NCI-H1930 (cell line): Measurements from ENCODE around the gene ASCC1.

ENCODE experiments used
- DNase-seq, 2 experiments: peaks; one replicate each; lab custom pipeline; 2025; lab: John Stamatoyannopoulos, UW

Gene ASCC1

DNA sequence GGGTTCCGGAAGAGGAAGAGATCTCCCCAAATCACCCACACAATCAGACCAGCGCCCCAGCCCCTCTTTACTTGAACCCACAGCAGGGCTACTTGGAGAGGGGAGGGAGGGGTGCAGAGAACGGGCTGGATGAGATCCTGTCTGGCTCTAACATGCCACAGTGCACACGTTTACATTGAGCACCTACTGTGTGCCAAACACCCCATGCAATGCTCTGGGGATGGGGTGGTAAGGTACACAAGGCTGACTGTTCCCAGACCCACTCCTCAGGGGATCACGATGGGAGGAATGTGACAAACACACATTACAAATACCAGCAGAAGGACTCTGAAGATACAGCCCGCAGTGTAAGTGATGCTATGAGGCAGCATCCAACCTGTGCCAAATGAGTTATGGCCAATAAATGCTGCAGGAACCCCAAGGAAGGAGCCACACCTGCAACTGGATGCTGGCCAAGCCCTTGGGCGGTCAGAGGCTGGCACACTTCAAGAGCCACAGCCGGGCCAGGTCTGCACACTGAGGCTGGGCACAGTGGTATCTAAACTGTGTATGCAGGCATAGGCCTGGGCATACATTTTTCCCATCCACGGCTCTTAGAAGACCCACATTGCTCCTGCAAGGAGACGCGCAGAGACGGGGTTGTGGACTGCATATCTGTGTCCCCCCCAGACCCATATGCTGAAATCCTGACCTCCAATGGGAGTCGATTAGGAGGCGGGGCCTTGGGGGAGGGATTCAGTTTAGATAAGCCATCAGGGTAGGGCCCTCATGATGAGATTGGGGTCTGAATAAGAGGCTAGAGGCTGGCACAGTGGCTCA lies 134.1 kb downstream of the ASCC1 start:
- DNase-seq = no peak

DNA sequence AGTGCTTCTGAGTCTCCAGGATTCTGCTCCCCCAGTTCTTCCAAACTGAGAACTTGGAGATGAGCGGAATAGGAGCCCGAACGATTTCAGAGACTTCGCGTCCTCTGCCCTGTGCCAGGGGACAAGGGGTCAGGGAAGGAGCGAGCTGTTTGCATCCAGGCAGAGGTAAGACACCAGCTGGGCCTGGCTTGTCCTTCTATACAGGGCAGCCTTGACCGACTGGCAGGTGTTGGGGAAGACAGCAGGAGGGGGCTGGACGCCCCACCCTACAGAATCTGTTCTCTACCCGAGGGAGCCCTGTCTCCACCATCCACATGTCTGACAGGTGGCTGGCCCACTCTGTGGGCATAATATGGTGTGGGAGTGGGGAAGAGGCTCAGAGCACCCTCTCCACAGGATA lies 134.9 kb downstream of the ASCC1 start:
- no peak for DNase-seq

DNA sequence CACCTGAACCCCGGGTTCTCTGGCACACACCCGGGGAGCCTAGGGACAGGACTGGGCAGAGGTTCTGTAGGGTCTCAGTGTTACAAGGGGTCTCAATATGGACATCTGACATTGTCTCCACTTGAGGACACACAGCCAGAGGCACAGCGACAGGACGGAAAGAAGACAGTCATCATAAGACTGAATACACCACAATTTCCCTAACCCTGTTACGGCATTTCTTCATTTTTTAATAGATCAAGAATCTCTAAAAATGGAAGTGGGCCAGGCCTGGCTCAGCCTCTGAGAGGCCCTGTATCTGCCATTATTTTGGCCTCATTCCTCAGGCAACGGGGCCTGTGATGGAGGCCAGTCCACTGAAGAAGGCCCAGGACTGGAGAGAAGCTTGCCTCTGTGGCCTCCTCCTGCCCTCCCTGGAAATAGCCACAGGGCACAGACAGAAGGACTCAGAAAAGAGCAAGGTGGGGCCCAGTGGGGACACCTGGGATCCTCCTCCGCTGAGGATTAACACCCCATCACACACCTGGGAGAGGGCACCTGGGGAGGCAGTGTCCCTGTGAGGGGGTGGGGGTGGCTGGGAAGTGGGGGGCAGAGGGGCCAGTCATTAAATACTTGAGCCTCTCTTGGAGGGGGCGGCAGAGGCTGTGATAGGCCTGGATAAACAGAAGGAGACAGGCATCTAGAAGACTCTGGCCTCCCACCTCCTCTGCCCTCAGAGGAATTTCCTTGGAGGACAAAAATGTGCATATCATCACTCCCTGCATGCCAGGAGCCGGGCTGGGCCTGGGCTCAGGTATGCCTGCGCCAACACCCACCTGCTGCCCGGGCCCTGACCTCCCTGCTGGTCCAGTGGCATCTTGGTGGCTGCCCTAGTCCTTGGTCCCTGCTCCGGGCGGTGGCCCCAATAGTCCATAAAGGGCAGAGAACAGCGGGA lies 135.8 kb downstream of the ASCC1 start:
- no peak for DNase-seq

DNA sequence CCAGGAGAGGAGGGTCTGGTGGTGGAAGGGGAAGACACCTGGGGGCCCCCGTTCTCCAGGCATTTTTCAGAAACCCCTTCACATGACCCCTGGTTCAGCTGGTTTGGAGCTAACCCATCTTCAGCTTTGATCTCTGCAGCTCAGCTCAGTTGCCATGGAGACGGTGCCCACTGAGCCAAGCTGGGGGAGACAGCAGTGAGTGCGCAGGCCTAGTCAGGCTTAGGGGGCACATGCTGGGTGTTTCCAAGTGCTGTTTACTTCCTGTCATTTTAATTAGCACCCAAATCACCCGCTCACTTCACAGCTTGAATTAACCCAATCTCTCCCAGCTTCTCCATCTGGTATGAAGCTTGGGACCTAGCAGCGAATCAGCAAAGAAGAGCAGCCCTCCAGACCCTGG lies 136.7 kb downstream of the ASCC1 start:
- DNase-seq = no peak

DNA sequence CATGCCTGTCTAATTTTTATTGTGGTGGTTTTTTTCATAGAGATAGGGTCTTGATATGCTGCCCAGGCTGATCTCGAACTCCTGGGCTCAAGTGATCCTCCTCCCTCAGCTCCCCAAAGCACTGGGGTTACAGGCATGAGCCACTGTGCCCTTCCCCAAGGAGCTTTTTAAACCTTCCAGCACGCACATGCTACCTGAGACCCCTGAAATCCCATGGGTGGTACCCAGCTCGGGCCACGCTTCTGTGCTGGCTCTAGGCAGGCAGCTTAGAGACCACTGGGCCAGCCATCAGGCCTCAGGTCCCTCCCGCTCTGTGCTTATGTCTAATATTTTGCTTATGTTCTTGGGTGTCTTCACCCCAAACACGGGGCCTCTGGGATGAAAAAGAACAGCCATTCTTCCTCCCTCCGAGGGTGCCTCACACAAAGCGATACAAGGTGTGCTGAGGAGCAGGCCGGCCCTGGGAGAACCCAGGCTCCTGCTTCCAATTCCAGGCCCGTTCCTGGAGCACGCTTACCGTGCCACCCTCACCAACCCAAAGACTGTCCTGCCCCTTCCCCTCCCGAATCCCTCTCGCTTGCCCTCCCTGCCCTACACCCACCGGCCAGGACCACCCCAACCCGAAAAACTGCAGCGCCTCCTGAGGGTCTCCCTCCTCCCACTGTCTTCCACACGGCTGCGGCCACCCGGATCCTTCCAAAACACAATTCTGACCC lies 138.6 kb downstream of the ASCC1 start:
- no peak for DNase-seq

DNA sequence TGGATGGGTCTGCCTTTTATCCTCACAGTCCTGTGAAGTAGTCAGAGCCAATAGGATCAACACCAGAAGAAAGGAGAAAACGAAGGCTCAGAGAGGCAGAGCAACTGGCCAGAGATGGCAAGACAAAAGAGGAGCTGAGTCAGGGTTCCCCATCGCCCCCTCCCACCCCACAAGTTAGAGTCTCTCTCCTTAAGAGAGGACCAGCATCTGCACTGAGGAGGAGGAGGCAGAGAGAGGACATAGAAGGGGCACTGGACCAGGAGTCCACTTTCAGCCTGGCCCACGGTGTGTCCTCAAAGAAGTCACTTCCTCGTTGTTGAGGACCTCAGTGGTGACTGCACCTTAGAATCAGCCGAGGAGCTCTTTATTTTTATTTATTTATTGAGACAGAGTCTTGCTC lies 139.3 kb downstream of the ASCC1 start:
- DNase-seq = no peak

DNA sequence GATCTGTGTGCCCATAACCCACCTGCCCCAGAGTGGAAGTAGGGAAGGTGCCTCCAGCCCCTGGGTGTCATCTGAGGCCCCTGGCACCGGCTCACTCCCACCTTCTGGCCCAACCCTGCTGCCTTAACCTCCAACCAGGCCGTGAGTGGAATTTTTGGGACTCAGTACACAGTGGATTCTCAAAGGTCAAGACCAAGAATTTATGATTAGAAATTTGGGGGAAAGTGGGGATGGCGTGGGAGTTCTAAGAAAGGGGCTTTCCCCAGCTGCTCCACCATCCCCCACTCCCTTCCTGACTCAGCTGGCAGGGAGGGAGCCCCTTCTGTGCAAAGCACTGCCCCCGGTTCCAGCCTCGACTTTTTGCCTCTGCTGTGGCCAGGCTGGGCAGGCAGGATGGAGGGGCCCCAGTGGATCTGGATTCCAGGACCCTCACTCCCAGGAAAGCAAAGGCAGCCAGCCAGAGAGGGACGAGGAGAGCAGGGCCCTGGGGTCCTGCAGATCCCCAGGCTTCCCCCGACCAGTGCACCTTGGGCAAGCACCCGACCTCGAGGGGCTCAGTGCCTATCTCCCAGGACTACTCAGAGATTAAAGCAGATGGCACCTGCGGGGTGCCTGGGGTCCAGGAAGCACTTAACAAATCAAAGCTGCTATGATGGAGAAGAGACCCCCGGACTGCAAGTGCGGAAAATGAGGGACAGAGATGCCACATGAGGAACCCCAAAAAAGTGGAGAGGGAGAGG lies 140.5 kb downstream of the ASCC1 start:
- DNase-seq = no peak

DNA sequence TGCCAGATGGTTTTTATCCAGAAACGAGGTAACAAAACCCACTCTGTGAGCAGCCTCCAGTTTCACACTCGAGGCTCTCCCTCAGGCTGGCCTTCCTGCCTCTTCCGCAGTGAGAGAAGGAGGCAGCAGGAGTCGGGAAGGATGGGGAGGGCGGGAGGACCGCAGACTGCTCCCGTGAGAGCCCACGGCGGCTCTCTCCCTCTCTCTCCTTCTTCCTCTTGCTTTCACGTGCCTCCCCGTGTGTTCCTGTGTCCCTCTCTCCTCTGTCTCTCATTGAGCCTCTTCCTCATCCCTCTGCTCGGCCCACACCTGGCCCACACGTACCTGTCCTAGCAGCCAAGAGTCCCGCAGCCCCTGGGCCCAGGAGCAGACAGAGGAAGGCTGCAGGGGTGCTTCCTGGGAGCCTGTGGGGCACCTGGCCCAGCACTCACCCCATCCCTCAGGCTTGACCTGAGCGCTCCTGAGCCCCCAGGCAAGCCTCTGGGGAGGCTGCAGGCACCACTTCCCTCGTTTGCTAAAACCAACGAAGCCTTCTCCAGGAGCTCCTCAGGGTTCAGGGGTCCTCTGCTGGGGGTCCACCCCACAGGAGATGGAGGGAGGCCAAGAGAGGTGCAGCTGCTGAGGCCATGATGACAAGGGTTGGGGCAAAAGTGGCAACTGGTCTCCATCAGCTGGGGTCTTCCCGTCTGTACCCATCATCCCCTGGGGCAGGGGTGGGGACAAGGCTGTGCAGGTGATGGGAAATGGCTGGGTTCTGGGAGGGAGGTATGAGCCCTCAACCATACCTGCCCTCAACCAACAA lies 141.3 kb downstream of the ASCC1 start:
- DNase-seq = no peak

DNA sequence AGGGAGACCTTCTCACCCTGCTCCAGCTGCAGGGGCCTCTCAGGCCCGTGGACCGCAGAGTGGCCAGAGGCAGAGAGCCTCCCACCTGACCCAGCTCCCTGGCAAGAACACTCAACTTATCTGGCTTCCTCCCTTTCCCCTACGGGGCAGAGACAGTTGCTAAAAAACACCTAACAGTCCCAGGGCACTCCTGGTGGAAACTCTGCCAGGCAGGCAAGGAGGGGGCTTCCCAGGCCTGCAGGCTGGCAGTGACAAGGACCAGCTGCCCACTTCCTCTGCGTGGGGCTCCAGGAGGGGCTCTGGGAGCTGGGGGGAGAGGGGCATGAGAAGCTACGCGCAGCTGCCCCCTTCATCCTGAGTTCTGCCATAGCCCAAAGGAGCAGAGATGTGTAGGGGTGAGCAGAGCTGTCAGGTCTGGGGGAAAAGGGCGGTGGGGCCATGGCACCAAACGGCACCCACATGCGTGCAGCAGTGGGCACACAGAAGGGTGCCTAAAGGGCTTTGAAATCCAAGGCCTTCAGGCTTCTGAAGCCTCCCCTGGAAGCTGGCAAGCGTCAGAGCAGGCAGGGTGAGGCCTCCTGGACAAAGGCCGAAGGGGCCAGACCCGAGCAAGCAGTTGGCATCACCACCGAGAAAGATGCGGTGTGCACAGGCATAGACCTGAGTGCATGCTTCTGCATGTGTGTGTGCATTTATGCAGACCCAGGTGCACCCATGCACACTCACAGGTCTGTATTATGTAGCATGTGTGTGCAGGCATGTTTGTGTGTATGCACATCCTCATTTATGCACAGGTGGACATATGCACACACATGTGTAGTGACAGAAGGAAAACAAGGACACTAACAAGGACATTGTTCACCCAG lies 142.1 kb downstream of the ASCC1 start:
- no peak for DNase-seq

DNA sequence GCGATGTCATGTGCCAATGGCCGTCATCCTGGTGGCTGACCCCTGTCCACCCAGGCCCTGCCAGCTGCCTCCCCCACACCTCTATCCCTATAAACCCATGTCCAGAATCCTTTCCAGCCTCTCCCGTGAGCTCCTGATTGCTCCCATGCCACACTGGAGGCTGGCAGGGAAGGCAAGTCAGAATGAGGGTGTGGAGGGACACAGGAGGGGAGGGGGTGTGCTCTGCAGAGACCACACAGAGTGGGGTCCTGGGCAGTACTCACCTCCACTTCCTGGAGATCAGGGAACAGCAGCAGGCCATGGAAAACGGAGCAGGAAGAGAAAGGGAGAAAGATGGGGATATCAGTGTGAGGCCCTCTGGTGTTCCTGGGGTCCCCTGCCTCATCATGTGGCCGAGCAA lies 143.4 kb downstream of the ASCC1 start:
- DNase-seq = no peak

DNA sequence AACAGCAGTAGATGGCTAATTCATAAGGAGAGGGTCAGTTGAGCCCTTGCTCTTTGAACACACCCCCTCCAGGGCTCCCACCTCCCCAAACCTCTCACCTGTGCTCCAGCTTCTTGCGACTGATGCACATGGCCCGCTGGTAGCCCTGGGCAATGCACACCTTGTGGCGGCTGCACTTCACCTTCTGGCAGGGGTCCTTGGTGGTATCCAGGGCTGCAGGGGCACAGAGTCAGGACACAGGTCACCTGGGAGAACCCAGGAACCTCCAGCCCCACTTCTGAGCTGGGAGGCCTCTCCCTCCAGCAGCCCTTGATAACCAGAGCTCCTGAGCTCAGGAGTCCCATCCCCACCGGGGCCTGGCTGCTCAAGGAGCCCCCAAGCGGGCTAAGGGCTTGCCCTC lies 144.0 kb downstream of the ASCC1 start:
- DNase-seq = no peak

DNA sequence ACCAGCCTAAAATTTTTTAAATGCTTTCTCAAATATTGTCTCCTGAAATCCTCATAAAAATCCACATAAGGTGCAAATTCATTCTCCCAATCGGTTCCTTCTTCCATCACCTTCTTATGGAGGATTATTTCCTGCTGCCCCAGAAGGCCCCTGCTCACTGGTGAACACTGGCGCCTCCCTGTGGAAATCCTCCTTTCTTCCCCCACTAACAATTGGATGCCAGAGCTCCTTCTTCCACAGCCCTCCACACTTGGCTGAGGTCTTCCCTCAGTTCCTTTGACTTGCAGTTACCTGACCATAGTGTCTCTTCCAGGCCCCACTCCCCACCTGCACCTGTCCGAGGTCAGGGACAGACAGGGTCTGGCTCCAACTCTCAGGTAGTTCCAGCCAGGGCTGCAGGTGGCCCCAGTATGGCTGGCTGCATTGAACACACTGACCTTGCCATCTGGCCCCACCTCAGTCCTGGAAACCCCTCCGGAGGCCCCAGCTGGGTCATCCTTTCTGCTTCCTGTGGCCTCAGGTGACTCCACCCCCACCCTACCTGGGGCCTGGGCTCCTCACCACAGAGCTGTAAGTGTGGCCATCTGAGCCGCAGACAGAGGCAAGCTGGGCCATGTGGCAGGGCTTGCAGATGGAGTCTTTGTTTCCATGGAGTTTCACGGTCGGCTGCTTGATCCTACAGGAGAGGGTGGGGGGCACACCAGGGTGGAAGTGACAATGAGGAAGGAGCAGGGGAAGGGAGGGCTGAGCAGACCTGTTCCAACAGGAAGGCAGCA lies 146.1 kb downstream of the ASCC1 start:
- DNase-seq = no peak

DNA sequence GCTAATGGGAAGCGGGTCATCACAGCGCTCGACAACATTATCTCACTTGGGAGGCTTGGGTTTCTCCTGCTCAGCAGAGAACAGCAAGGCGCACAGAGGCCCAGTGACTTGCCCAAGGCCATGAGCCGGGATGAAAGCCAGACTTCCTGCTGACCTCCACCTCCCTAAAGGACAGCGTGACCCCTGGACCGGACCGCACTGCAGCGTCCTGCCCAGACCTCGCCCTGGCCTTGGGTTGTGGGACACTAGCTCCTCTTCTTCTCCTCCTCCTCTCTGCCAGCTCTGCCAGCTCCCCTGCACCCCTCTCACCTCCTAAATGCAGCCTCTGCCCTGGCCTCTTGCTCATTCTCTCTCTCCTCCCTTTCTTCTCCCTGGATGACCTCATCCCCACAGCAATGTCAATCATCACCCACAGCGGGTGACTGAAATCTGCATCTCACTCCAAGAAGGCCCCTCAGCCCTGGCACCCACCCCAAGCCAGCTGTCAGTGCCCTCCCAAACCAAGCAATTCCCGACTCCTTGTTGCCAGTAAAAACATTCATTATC lies 147.1 kb downstream of the ASCC1 start:
- DNase-seq = no peak

DNA sequence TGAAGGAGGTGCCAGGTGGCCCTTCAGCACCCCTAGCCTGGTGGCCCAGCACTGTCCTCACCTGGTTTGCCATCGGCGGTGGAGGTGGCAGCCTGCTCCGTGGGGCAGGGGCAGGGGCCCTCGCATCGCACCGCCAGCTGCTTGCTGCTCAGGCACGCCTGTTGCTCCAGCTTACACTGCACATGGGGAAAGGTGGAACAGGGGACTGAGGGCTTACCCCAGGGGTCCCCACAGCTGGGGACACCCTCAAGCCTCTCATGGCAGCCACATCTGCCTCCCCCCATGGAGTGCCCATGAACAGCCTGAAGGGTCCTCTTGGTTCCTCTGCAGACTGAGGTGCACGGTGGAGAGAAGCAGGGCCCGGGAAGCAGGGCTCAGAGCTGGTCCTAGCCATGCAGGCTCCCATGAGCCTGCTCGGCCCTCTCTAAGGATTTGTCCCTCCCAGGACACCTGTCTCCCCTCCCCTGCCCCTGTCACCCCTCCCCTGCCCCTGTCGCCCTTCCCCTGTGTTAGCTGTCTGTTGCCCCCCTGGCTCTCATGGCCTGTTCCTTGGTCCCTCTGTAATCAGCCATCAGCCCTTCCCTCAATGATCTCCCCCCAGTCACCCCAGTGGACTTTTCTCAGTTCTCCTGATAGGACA lies 147.8 kb downstream of the ASCC1 start:
- DNase-seq = no peak

DNA sequence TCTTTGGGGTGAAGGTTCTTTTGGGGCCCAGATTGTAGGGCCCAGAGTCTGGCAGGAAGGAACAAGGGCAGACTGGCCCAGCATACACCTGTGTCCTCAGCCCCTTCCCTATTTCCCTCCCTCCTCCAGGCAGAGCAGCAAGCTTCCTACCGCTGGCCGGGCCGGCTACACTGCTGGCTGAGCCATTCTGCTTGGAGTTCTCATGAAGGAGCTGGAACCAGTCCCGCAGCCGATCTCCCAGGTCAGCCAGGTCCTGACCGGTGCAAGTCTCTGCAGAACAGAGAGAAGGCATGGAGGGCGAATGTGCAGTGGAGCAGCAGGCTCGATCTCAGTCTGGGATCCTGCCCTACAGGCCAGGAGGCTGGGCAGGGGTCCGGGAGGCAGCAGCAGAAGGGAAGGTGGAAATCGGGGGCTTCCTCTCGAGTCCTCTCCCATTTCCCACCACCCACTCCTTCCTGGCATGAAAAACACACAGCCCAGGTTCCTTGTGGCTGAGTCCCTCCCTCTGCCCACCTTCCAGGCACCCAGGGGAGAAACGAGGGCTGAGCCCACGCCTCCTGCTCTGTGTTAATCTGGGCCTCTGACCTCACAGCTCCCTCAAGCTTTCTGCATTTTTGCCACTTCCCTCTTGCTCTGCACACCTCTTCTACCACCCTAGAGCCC lies 148.5 kb downstream of the ASCC1 start:
- DNase-seq = no peak

DNA sequence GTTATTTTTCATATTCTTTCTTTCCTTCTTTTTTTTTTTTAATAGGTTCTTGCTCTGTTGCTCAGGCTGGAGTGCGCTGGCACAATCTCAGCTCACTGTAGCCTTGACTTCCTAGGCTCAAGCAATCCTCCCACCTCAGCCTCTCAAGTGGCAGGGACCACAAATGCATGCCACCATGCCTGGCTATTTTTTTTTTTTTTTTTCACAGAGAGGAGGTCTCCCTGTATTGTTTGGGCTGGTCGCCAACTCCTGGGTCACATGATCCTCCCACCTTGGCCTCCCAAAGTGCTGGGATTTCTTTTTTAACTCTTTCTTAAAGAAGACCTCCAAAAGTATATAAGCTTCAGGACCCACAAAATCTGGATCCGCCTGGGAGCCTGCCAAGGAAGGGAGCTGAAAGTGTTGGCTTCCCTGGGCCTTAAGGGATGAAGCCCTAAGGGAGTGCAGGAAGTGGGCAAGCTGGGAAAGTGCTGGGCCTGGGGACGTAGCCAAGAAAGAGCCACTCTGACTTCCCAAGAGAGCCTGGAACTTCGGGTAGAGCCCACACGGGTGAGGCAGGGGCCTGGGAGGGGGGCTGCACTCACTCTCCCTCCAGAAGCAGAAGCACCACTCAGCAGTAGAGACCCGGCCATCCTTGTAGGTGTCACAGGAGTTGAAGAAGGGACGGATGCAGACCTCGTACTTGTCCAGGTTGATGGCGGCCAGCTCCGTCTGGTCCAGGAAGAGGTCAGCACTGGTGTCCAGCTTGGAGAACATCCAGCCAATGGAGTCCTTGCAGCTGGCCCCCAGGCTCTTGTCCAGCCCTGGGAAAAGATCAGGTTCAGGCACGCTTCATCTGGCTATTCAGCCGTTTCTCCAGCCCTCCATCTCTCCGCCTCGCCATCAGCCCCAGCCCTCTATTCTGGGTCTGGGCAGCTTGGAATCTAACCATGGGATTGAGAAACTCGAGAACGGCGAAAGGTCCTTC lies 149.5 kb downstream of the ASCC1 start:
- no peak for DNase-seq
